ENCODE results near the gene HIVEP1.

DNA sequence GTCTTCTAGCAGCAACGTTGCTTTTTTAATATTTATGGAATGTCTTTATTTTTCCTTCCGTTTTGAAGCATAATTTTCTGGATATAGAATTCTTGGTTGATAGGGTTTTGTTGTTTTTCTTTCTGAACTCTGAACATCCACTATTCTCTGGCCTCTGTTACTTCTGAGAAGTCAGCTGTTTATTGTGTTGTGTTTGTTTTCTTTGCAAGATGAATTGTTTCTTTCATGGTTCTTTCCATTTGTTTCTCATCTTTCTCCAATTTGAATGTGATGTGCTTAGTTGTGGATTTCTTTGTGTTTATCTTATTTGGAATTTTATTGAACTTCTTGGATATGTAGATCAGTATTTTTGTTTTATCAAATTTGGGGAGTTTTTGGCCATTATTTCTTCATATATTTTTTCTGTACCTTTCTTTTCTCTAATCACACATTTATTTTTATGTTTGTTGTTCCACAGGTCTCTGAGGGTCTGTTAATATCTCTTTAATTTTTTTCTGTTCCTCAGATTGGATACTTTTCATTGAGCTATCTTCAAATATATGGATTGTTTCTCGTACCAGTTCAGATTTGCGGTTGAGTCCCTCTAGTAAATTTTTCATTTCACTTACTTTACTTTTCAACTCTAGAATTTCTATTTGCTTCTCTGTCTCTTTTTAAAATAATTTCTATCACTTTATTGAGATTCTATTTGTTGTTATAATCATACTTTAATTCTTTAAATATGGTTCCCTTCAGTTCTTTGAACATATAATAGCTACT, 18.0 kb downstream of the HIVEP1 start:
- TF ChIP-seq, protein P1, sequence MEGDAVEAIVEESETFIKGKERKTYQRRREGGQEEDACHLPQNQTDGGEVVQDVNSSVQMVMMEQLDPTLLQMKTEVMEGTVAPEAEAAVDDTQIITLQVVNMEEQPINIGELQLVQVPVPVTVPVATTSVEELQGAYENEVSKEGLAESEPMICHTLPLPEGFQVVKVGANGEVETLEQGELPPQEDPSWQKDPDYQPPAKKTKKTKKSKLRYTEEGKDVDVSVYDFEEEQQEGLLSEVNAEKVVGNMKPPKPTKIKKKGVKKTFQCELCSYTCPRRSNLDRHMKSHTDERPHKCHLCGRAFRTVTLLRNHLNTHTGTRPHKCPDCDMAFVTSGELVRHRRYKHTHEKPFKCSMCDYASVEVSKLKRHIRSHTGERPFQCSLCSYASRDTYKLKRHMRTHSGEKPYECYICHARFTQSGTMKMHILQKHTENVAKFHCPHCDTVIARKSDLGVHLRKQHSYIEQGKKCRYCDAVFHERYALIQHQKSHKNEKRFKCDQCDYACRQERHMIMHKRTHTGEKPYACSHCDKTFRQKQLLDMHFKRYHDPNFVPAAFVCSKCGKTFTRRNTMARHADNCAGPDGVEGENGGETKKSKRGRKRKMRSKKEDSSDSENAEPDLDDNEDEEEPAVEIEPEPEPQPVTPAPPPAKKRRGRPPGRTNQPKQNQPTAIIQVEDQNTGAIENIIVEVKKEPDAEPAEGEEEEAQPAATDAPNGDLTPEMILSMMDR (IDR thresholded peaks at IDR 0.05) = no peak
- no peak for TF ChIP-seq ZFX (IDR thresholded peaks at IDR 0.05; ENCODE audit: borderline replicate concordance)
